Neural cell (in vitro differentiated cells): ENCODE measurements around the gene FRG2C. TPM values are rescaled to one million over a fixed set of nuclear protein-coding genes. Genes with fewer than 3 reads are reported as not detected.
"Not testable (repeated sequence)": the region's sequence is repeated elsewhere in the genome, so short reads cannot be mapped to it uniquely, and the experiment has no call there.

Source experiments
- H2AFZ ChIP-seq: fragments of 200-600, 300-800 bp; sonication (generic), shearing (Covaris generic); 2 replicates; pipeline ENCODE4 v1.6.0; 2014; ENCODE audit warnings: low read depth, mild to moderate bottlenecking, antibody characterized with exemption, low read length, moderate library complexity
- H3F3A ChIP-seq: fragments of 200-600 bp; shearing (Covaris generic); 2 replicates; pipeline ENCODE4 v1.6.1; 2016; ENCODE audit warnings: mild to moderate bottlenecking, moderate library complexity, mixed read lengths, antibody characterized with exemption, low read length; ENCODE audit not compliant: insufficient read depth, poor library complexity, severe bottlenecking
- H3K27ac ChIP-seq: fragments of 200-600, 300-800 bp; sonication (generic), shearing (Covaris generic); 2 replicates; pipeline ENCODE4 v1.5.1; 2014; ENCODE audit warnings: mild to moderate bottlenecking, low read length, moderate library complexity
- H3K27me3 ChIP-seq: fragments of 300-800, 200-600 bp; sonication (generic), shearing (Covaris generic); 2 replicates; pipeline ENCODE4 v1.6.0; 2014; ENCODE audit warnings: mild to moderate bottlenecking, low read depth, low read length, moderate library complexity; ENCODE audit not compliant: insufficient read depth
- H3K36me3 ChIP-seq: fragments of 300-800, 200-600 bp; sonication (generic), shearing (Covaris generic); 2 replicates; pipeline ENCODE4 v1.5.1; 2014; ENCODE audit warnings: mild to moderate bottlenecking, antibody characterized with exemption, low read length, moderate library complexity; ENCODE audit not compliant: insufficient read depth
- H3K4me2 ChIP-seq: fragments of 300-800, 200-600 bp; sonication (generic), shearing (Covaris generic); 2 replicates; pipeline ENCODE4 v1.6.0; 2014; ENCODE audit warnings: mild to moderate bottlenecking, low read length
- H3K4me3 ChIP-seq: fragments of 300-800, 200-600 bp; sonication (generic), shearing (Covaris generic); 2 replicates; pipeline ENCODE4 v1.5.1; 2014; ENCODE audit warnings: mild to moderate bottlenecking, low read length, moderate library complexity
- H3K79me2 ChIP-seq: fragments of 200-600 bp; shearing (Covaris generic); replicated peaks from 2 replicates; pipeline ENCODE4 v1.6.0; 2014; ENCODE audit warnings: mild to moderate bottlenecking, low read length, moderate library complexity; ENCODE audit not compliant: insufficient read depth
- H3K9ac ChIP-seq: fragments of 300-800, 200-600 bp; sonication (generic), shearing (Covaris generic); 2 replicates; pipeline ENCODE4 v1.6.1; 2016; ENCODE audit warnings: mild to moderate bottlenecking, low read length, mixed read lengths
- H3K9me2 ChIP-seq: fragments of 200-600 bp; shearing (Covaris generic); 2 replicates; pipeline ENCODE4 v1.6.1; 2016; ENCODE audit warnings: mild to moderate bottlenecking, low read length, mixed read lengths; ENCODE audit not compliant: insufficient read depth
- H3K9me3 ChIP-seq: fragments of 200-600, 300-800 bp; sonication (generic), shearing (Covaris generic); 2 replicates; pipeline ENCODE4 v1.6.1; 2016; ENCODE audit warnings: mild to moderate bottlenecking, mixed run types, low read length, moderate library complexity, mixed read lengths
- H4K20me1 ChIP-seq: fragments of 200-600 bp; shearing (Covaris generic); 2 replicates; pipeline ENCODE4 v1.6.1; 2016; ENCODE audit warnings: mild to moderate bottlenecking, mixed run types; ENCODE audit not compliant: insufficient read depth
- CTCF ChIP-seq: fragments of 450-650 bp; IDR thresholded peaks from 2 replicates; pipeline ENCODE4 v1.5.1; 2014; ENCODE audit warnings: antibody characterized with exemption, mild to moderate bottlenecking, moderate library complexity; ENCODE audit not compliant: poor library complexity, severe bottlenecking
- EP300 ChIP-seq: fragments of 450-650 bp; conservative IDR thresholded peaks from 2 replicates; pipeline ENCODE4 v1.6.1; 2014; ENCODE audit warnings: antibody characterized with exemption, mild to moderate bottlenecking, moderate library complexity; ENCODE audit not compliant: poor library complexity, severe bottlenecking
- EZH2 ChIP-seq: fragments of 200-600, 300-800 bp; shearing (Covaris generic), sonication (generic); IDR thresholded peaks from 2 replicates; pipeline ENCODE4 v1.6.1; 2014; ENCODE audit warnings: antibody characterized with exemption, low read length, borderline replicate concordance, mild to moderate bottlenecking; ENCODE audit not compliant: insufficient read depth, poor library complexity, severe bottlenecking
- MXI1 ChIP-seq: fragments of 450-650 bp; conservative IDR thresholded peaks from 2 replicates; pipeline ENCODE4 v1.6.1; 2014; ENCODE audit warnings: antibody characterized with exemption, mild to moderate bottlenecking; ENCODE audit not compliant: poor library complexity, severe bottlenecking
- POLR2AphosphoS5 ChIP-seq: IDR thresholded peaks from 2 replicates; pipeline ENCODE4 v1.6.1; 2012
- RAD21 ChIP-seq: fragments of 450-650 bp; conservative IDR thresholded peaks from 2 replicates; pipeline ENCODE4 v1.6.1; 2014; ENCODE audit warnings: antibody characterized with exemption, mild to moderate bottlenecking, moderate library complexity
- REST ChIP-seq: IDR thresholded peaks from 2 replicates; pipeline ENCODE4 v1.6.1; 2012; ENCODE audit warnings: borderline replicate concordance
- SMC3 ChIP-seq: fragments of 450-650 bp; conservative IDR thresholded peaks from 2 replicates; pipeline ENCODE4 v1.6.1; 2014; ENCODE audit warnings: antibody characterized with exemption, mild to moderate bottlenecking, moderate library complexity; ENCODE audit not compliant: poor library complexity
- TAF1 ChIP-seq: IDR thresholded peaks from 2 replicates; pipeline ENCODE4 v1.6.1; 2012; ENCODE audit warnings: low read depth
- polyA plus RNA-seq: library from polyadenylated mRNA; depleted of rRNA; stranded (reverse); fragments of >200 nt; gene quantifications from 2 replicates; pipeline ENCODE4 v1.2.3, GENCODE V29; 2014

The FRG2C gene
- polyA plus RNA-seq, 1 donor from 2014 or later, result not detected

- no peaks in the 10 kb centered on the region for H4K20me1 ChIP-seq
- no peaks in the 10 kb centered on the region for H3K27me3 ChIP-seq
- no peak overlapping the region for H3K4me2 ChIP-seq
- no peak overlapping the region for H2AFZ ChIP-seq
- no peak overlapping the region for H3K9ac ChIP-seq
- no peak overlapping the region for H3K27ac ChIP-seq
- H3K79me2 ChIP-seq, result no peaks in the 10 kb centered on the region
- TF ChIP-seq RAD21 (no peak), CTCF (no peak), TAF1 (no peak), SMC3 (no peak), EZH2 (no peak), EP300 (no peak), MXI1 (no peak), POLR2AphosphoS5 (no peak), REST (no peak)
- no peaks in the 10 kb centered on the region for H3K9me3 ChIP-seq
- H3K9me2 ChIP-seq, result no peaks in the 10 kb centered on the region
- H3F3A ChIP-seq, result no peaks in the 10 kb centered on the region
- H3K4me3 ChIP-seq, result no peak overlapping the region
- H3K36me3 ChIP-seq, result no peaks in the 10 kb centered on the region
These were observed 32.6 kb upstream of the FRG2C start for GRCh38 chr3:75631541-75631940.

GRCh38 chr3:75638947-75639346, 25.2 kb upstream of the FRG2C start:
- not testable (repeated sequence) for H2AFZ ChIP-seq, H3K27me3 ChIP-seq, H3F3A ChIP-seq, H3K4me2 ChIP-seq, H3K9ac ChIP-seq, H3K9me2 ChIP-seq, H3K9me3 ChIP-seq, H4K20me1 ChIP-seq, H3K4me3 ChIP-seq, H3K79me2 ChIP-seq, H3K36me3 ChIP-seq, H3K27ac ChIP-seq

GRCh38 chr3:75641107-75641517, 23.0 kb upstream of the FRG2C start:
- H3K36me3 ChIP-seq, H4K20me1 ChIP-seq, H3K79me2 ChIP-seq, H3K27ac ChIP-seq, H3K9me2 ChIP-seq, H3F3A ChIP-seq, H3K9me3 ChIP-seq, H3K27me3 ChIP-seq: not testable (repeated sequence)
- Histone ChIP-seq H3K4me2 (peak overlapping the region; percentile 19), H2AFZ (peak overlapping the region; percentile 51), H3K4me3 (peak overlapping the region; percentile 69), H3K9ac (peak overlapping the region; percentile 57)
- TF ChIP-seq TAF1 (peak; percentile 33), CTCF (peak; percentile 36), POLR2AphosphoS5 (peak; percentile 72)
